Left lung (tissue), 10 donors: Measurements from ENCODE around the gene HCFC1. TPM values are rescaled to one million over a fixed set of nuclear protein-coding genes. Genes with fewer than 3 reads are reported as not detected.
A peak's percentile ranks its signal among the peaks of the same experiment; 100 is the strongest.

ENCODE experiments used
- ATAC-seq: fragments of 200-7000 bp; cut with Tn5 transposase; one replicate; pipeline ENCODE4 v1.9.1; 2020; ENCODE audit warnings: moderate library complexity
- DNase-seq, 4 donors: peaks; one replicate each; pipeline ENCODE4 v3.0.0-alpha.2; 2013 to 2020
- H3K27ac ChIP-seq, 2 donors: fragments of 200-600 bp; sonication (generic) in 1 of 2; one replicate each; pipeline versions ENCODE4 v1.5.0 to v1.8.0; 2020 to 2021
- H3K27me3 ChIP-seq, 2 donors: fragments of 200-600 bp; sonication (generic) in 1 of 2; one replicate each; pipeline versions ENCODE4 v1.5.0 to v1.8.0; 2020 to 2021
- H3K36me3 ChIP-seq, 2 donors: fragments of 200-600 bp; sonication (generic) in 1 of 2; one replicate each; pipeline versions ENCODE4 v1.5.0 to v1.8.0; 2020 to 2021
- H3K4me1 ChIP-seq, 2 donors: fragments of 200-600 bp; one replicate each; pipeline ENCODE4 v1.8.0; 2021
- H3K4me3 ChIP-seq, 2 donors: fragments of 200-600 bp; sonication (generic) in 1 of 2; one replicate each; pipeline versions ENCODE4 v1.5.0 to v1.8.0; 2020 to 2021; ENCODE audit warnings: mild to moderate bottlenecking in 1 of 2
- H3K9me3 ChIP-seq, 2 donors: fragments of 200-600 bp; sonication (generic) in 1 of 2; one replicate each; pipeline versions ENCODE4 v1.5.0 to v1.8.0; 2020 to 2021
- CTCF ChIP-seq, 2 donors: fragments of 200-600 bp; sonication (generic) in 1 of 2; IDR thresholded peaks; one replicate each; pipeline versions ENCODE4 v1.5.0 to v1.8.0; 2021; ENCODE audit warnings: antibody characterized with exemption in 2 of 2
- intact Hi-C, 2 donors: fragments of 100-400 bp; cut with DNase I; formaldehyde crosslinking; loops; one replicate each; pipeline versions ENCODE4 v1.11.2 to v1.14.2; 2022
- polyA plus RNA-seq, 6 donors: library from polyadenylated mRNA; unstranded; fragments of 120-200 nt; gene quantifications; one replicate each; pipeline ENCODE4 v1.2.1, GENCODE V29; 2013; ENCODE audit not compliant: insufficient read length in 6 of 6
- total RNA-seq, 2 donors: library from RNA; stranded (reverse); fragmentation: NEBNext Ultra II Directional; extraction: Animal tissue kit (Norgen Biotek cat#: 25700); gene quantifications; one replicate each; pipeline ENCODE4 v1.2.1, GENCODE V29; 2021
- donor health status: DM: no; HTN: yes; CAD: no.
- donor health status: DM: no; HTN: no; CAD: no.

The HCFC1 gene
- total and polyA plus RNA-seq, 8 donors, result 28.4 to 58.1 (median 43.9) TPM

GRCh38 chrX:153910446-153910845 lies 61.2 kb downstream of the HCFC1 start:
- no peaks in the 10 kb centered on the region for H3K27me3 ChIP-seq
- no peak overlapping the region for H3K4me3 ChIP-seq
- intact Hi-C loops, result no loop called here
- no peak overlapping the region for H3K27ac ChIP-seq
- TF ChIP-seq CTCF (IDR thresholded peaks at IDR 0.05), result no peak
- ATAC-seq (no peak), DNase-seq (peak in 1 of 4 donors; percentile 45)
- H3K9me3 ChIP-seq, result no peaks in the 10 kb centered on the region
- H3K36me3 ChIP-seq, result peaks cover 0 to 68% of the 10 kb centered on the region in 2 donors
- H3K4me1 ChIP-seq, result no peaks in the 10 kb centered on the region

GRCh38 chrX:153909980-153910360 lies 61.6 kb downstream of the HCFC1 start:
- no peak for TF ChIP-seq CTCF (IDR thresholded peaks at IDR 0.05)
- Histone ChIP-seq H3K9me3 (no peaks in the 10 kb centered on the region), H3K4me1 (peaks cover 0 to 2% of the 10 kb centered on the region in 2 donors), H3K27me3 (no peaks in the 10 kb centered on the region), H3K4me3 (no peak overlapping the region), H3K27ac (no peak overlapping the region), H3K36me3 (peaks cover 0 to 68% of the 10 kb centered on the region in 2 donors)
- DNase-seq, result peak in 1 of 4 donors; percentile 31
- no peak for ATAC-seq
- intact Hi-C loops, result no loop called here

GRCh38 chrX:153909024-153909979 lies 62.3 kb downstream of the HCFC1 start:
- peak in 1 of 4 donors; percentile 44 for DNase-seq
- intact Hi-C loops, result no loop called here
- Histone ChIP-seq H3K4me1 (peaks cover 0 to 9% of the 10 kb centered on the region in 2 donors), H3K36me3 (peaks cover 0 to 64% of the 10 kb centered on the region in 2 donors), H3K4me3 (no peak overlapping the region), H3K27me3 (no peaks in the 10 kb centered on the region), H3K27ac (no peak overlapping the region), H3K9me3 (no peaks in the 10 kb centered on the region)
- no peak for ATAC-seq
- no peak for TF ChIP-seq CTCF (IDR thresholded peaks at IDR 0.05)

- Histone ChIP-seq H3K4me3 (no peak overlapping the region), H3K36me3 (peaks cover 0 to 55% of the 10 kb centered on the region in 2 donors), H3K9me3 (no peaks in the 10 kb centered on the region), H3K27ac (no peak overlapping the region), H3K4me1 (peaks cover 0 to 14% of the 10 kb centered on the region in 2 donors), H3K27me3 (no peaks in the 10 kb centered on the region)
- no peak for TF ChIP-seq CTCF (IDR thresholded peaks at IDR 0.05)
- intact Hi-C loops, result no loop called here
- ATAC-seq (no peak), DNase-seq (no peak)
Observed at GRCh38 chrX:153908219-153908860, 63.3 kb downstream of the HCFC1 start.

GRCh38 chrX:153907456-153907855 lies 64.2 kb downstream of the HCFC1 start:
- ATAC-seq (no peak), DNase-seq (peak in 1 of 4 donors; percentile 23)
- Histone ChIP-seq H3K27ac (no peak overlapping the region), H3K4me1 (peaks cover 0 to 18% of the 10 kb centered on the region in 2 donors), H3K9me3 (no peaks in the 10 kb centered on the region), H3K27me3 (no peaks in the 10 kb centered on the region), H3K36me3 (peaks cover 0 to 46% of the 10 kb centered on the region in 2 donors), H3K4me3 (no peak overlapping the region)
- no peak for TF ChIP-seq CTCF (IDR thresholded peaks at IDR 0.05)
- intact Hi-C loops, result no loop called here
